Measurements from ENCODE around the gene PAPOLA.

DNA sequence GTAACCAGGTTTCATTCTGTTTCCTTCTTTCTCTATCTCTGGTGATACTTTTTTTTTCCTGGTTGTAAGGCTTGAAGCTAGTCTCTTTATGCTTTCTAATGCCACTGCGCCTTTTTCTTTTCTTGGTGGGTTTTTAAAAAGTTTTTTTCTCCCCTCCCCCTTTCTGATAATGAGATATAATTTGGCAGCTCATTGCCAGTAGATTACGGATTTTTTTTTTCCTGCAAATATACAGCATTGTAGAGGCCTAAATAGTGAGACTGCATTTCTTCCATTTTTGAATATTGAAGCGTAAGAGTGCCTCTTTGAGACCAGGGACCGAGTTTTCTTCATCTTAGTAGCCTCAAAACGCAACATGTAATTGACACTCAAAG is 1.1 kb downstream of the PAPOLA start:
- no peak for TF ChIP-seq CTCF (conservative IDR thresholded peaks at IDR 0.05 in 1 of 2, IDR thresholded peaks at IDR 0.05 in 1 of 2; ENCODE audit: extremely low read depth in 1 of 2, insufficient read depth in 1 of 2, low read depth in 1 of 2, low read length in 2 of 2)
- no peak for TF ChIP-seq EZH2 (IDR thresholded peaks at IDR 0.05; ENCODE audit: borderline replicate concordance, low read length)

All from mammary epithelial cell (primary cell).